ENCODE measurements around the gene HIVEP3.

HIVEP3 gene

GRCh38 chr1:41504114-41505035, 414.3 kb downstream of the HIVEP3 start:
- TF ChIP-seq POLR2AphosphoS5 (IDR thresholded peaks at IDR 0.05; ENCODE audit: low read depth, low read length) (no peak), FOXP2 (optimal IDR thresholded peaks at IDR 0.05; ENCODE audit: borderline replicate concordance, extremely low read depth, extremely low read length, insufficient read depth) (peak; percentile 39), REST (IDR thresholded peaks at IDR 0.05; ENCODE audit: insufficient read depth in 1 of 2, low read depth in 2 of 2, low read length in 2 of 2) (0 out of 4 replicates have a peak, but pooled peaks of 1 of the 2 experiments have one; percentile 18)

GRCh38 chr1:41503538-41504113, 415.1 kb downstream of the HIVEP3 start:
- TF ChIP-seq SIN3A (IDR thresholded peaks at IDR 0.05; ENCODE audit: borderline replicate concordance, insufficient read depth, low read length), result no peak
- TF ChIP-seq TAF1 (IDR thresholded peaks at IDR 0.05; ENCODE audit: borderline replicate concordance, insufficient read depth, low read length), result no peak

- TF ChIP-seq REST (IDR thresholded peaks at IDR 0.05; ENCODE audit: insufficient read depth in 1 of 2, low read depth in 2 of 2, low read length in 2 of 2) (no peak), FOXP2 (optimal IDR thresholded peaks at IDR 0.05; ENCODE audit: borderline replicate concordance, extremely low read depth, extremely low read length, insufficient read depth) (no peak), SIN3A (IDR thresholded peaks at IDR 0.05; ENCODE audit: borderline replicate concordance, insufficient read depth, low read length) (no peak), TAF1 (IDR thresholded peaks at IDR 0.05; ENCODE audit: borderline replicate concordance, insufficient read depth, low read length) (no peak), POLR2AphosphoS5 (IDR thresholded peaks at IDR 0.05; ENCODE audit: low read depth, low read length) (no peak)
These were observed 415.8 kb downstream of the HIVEP3 start for GRCh38 chr1:41502912-41503311.

DNA sequence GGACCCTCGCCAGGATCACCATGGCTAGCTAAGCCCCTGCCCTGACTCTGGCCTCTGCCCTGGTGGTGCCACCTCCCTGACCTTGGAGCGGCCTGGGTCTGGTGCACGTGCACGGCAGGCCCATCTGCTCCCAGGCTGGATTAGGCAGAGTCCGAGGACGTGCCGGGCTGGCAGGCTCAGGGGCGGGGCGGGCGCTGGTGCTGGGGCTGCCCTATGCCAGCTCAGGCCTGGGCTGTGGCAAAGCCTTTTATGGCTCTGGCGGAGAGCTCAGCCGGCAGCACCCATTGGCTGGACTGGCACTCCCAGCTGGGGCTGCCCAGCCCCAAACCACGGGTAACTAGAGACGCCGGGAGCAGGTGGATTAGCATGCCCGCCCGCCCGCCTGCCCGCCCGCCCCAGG, 417.1 kb downstream of the HIVEP3 start:
- no peak for TF ChIP-seq SIN3A (IDR thresholded peaks at IDR 0.05; ENCODE audit: borderline replicate concordance, insufficient read depth, low read length)
- no peak for TF ChIP-seq POLR2AphosphoS5 (IDR thresholded peaks at IDR 0.05; ENCODE audit: low read depth, low read length)
- TF ChIP-seq REST (IDR thresholded peaks at IDR 0.05; ENCODE audit: insufficient read depth in 1 of 2, low read depth in 2 of 2, low read length in 2 of 2), result no peak
- TF ChIP-seq TAF1 (IDR thresholded peaks at IDR 0.05; ENCODE audit: borderline replicate concordance, insufficient read depth, low read length), result no peak
- TF ChIP-seq FOXP2 (optimal IDR thresholded peaks at IDR 0.05; ENCODE audit: borderline replicate concordance, extremely low read depth, extremely low read length, insufficient read depth), result no peak

DNA sequence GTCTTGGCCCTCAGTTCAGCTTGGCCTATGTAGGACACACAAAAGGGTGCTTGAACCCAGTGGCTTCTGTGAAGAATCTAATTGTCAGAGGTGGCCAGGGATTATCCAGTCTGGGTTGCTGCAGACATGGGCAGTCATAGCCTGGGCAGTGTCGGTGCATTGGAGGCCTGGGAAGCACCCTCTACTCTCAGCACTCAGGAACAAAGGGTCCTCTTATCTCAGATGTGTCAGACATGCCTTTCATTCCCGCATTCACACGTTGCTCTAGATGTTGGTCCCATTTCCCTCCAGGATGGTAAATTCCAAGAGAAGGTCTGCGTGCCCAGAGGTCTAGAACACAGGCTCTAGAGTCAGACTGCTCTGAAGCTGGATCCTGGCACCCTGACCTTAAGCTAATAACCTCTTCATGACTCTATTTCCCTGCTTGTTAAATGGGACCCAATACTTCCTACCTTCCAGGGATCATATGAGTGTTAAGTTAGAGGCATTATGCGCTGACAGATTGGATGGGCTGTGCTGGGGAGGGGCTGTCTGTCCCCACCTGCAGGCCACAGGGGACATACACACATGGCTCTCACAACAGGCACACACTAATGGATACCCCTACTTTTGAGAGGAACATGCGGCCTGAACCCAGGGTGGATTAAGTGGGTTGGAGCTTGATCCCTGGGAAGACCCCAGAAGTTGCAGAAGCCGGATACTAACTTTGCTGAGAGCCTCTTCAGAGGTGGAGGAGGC, 417.8 kb downstream of the HIVEP3 start:
- TF ChIP-seq POLR2AphosphoS5 (IDR thresholded peaks at IDR 0.05; ENCODE audit: low read depth, low read length), result no peak

DNA sequence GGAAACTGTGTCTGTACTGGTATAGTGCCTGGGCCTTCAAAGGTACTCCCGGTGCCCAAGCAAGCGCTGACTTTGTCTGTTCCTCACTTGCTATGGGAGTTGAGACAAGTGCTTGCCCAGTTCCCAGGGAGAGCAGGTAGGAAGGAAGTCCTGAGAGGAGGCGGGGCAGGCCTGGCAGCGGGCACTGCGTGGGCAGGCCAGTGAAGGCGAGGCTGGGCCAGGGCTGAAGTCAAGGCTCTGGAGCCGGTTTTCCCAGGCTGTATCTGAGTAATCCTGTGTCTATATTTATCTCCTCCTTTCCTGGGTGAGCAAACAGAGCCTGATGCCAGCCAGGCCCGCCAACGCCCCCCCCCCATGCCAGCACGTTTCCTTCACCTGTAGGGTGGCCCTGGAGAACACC, 418.3 kb downstream of the HIVEP3 start:
- TF ChIP-seq TAF1 (IDR thresholded peaks at IDR 0.05; ENCODE audit: borderline replicate concordance, insufficient read depth, low read length) (no peak), REST (IDR thresholded peaks at IDR 0.05; ENCODE audit: insufficient read depth in 1 of 2, low read depth in 2 of 2, low read length in 2 of 2) (no peak), FOXP2 (optimal IDR thresholded peaks at IDR 0.05; ENCODE audit: borderline replicate concordance, extremely low read depth, extremely low read length, insufficient read depth) (no peak), POLR2AphosphoS5 (IDR thresholded peaks at IDR 0.05; ENCODE audit: low read depth, low read length) (no peak), SIN3A (IDR thresholded peaks at IDR 0.05; ENCODE audit: borderline replicate concordance, insufficient read depth, low read length) (no peak)
